K562 (cell line): Measurements from ENCODE around the gene DPH2. TPM values are rescaled to one million over a fixed set of nuclear protein-coding genes. Genes with fewer than 3 reads are reported as not detected.

Source experiments
- ATAC-seq: fragments of 200-7000 bp; cut with Tn5 transposase; 3 replicates; pipeline ENCODE4 v1.9.1; 2020; ENCODE audit warnings: moderate library complexity
- BruUV-seq: library from RNA; stranded (reverse); fragments of 400-500 nt; replicated peaks from 2 replicates; lab custom pipeline; 2021; lab: Mats Ljungman, UMichigan
- CTCF ChIA-PET: fragments of 300-600 bp; formaldehyde crosslinking; extraction: SDS; loops from one replicate; lab custom pipeline; 2021; ENCODE audit warnings: low intra/inter-chr PET ratio; lab: Yijun Ruan, JAX
- POLR2A ChIA-PET: fragments of 300-600, 350-650 bp; sonication (Branson Sonifier 250); formaldehyde crosslinking; extraction: SDS; loops from one replicate; lab custom pipeline; 2021; ENCODE audit warnings: antibody characterized with exemption, inconsistent platforms; lab: Yijun Ruan, JAX
- DNase-seq, 4 experiments: peaks; one replicate each; pipeline versions ENCODE4 v3.0.0 to v3.0.0-alpha.2; 2011 to 2018; ENCODE audit warnings: low spot score in 3 of 4, mixed read lengths in 3 of 4; ENCODE audit errors: extremely low read depth in 1 of 4
- FAIRE-seq: peaks from 2 replicates; lab custom pipeline; 2011; peaks lifted over from hg19 to GRCh38; lab: Jason Lieb, UNC
- H2AFZ ChIP-seq: 2 replicates; pipeline ENCODE4 v1.6.0; 2011; ENCODE audit warnings: low read depth, low read length, control low read depth, inconsistent platforms
- H3K27ac ChIP-seq: fragments of 200-600 bp; 3 replicates; pipeline ENCODE4 v1.8.0; 2011; ENCODE audit warnings: low read depth, mild to moderate bottlenecking, control low read depth, inconsistent platforms, low read length, moderate library complexity, mixed read lengths; ENCODE audit errors: extremely low read depth
- H3K27me3 ChIP-seq, 2 experiments: fragments of 300-600 bp in 1 of 2; 2 replicates in 1 of 2; 3 replicates in 1 of 2; pipeline versions ENCODE4 v1.6.0 to v1.8.0; 2011; ENCODE audit warnings: inconsistent platforms in 2 of 2, low read length in 2 of 2, mild to moderate bottlenecking in 1 of 2, mixed read lengths in 1 of 2, moderate library complexity in 1 of 2; ENCODE audit not compliant: control insufficient read depth in 2 of 2, insufficient read depth in 2 of 2
- H3K36me3 ChIP-seq: fragments of 300-600 bp; 3 replicates; pipeline ENCODE4 v1.8.0; 2011; ENCODE audit warnings: mild to moderate bottlenecking, low read length, inconsistent platforms; ENCODE audit not compliant: control insufficient read depth, insufficient read depth
- H3K4me1 ChIP-seq, 2 experiments: fragments of 200-600 bp in 1 of 2; replicated peaks in 1 of 2; 2 replicates in 1 of 2; 3 replicates in 1 of 2; pipeline versions ENCODE4 v1.5.1 to v1.8.0; 2011; ENCODE audit warnings: inconsistent platforms in 2 of 2, low read length in 2 of 2, mild to moderate bottlenecking in 1 of 2, mixed read lengths in 1 of 2, moderate library complexity in 1 of 2; ENCODE audit not compliant: control insufficient read depth in 2 of 2, insufficient read depth in 2 of 2
- H3K4me2 ChIP-seq: 2 replicates; pipeline ENCODE4 v1.6.1; 2011; ENCODE audit warnings: low read length, control low read depth, inconsistent platforms, mixed read lengths; ENCODE audit not compliant: insufficient read depth
- H3K4me3 ChIP-seq: fragments of 200-600 bp; sonication (generic), shearing (Covaris generic); 2 replicates; pipeline ENCODE4 v1.5.1; 2016; ENCODE audit warnings: control low read depth, inconsistent platforms
- H3K79me2 ChIP-seq: fragments of 200-600 bp; 3 replicates; pipeline ENCODE4 v1.8.0; 2011; ENCODE audit warnings: low read length, inconsistent platforms; ENCODE audit not compliant: control insufficient read depth, insufficient read depth
- H3K9ac ChIP-seq, 2 experiments: 2 replicates each; pipeline versions ENCODE4 v1.6.0 to v1.6.1; 2011; ENCODE audit warnings: low read depth in 2 of 2, low read length in 2 of 2, control low read depth in 1 of 2, inconsistent platforms in 1 of 2, mild to moderate bottlenecking in 1 of 2, mixed read lengths in 1 of 2; ENCODE audit not compliant: insufficient read depth in 1 of 2
- H3K9me1 ChIP-seq: one replicate; pipeline ENCODE4 v1.6.0; 2011; ENCODE audit warnings: inconsistent platforms, mild to moderate bottlenecking, low read length, moderate library complexity; ENCODE audit not compliant: control insufficient read depth, insufficient read depth
- H3K9me3 ChIP-seq: replicated peaks from 2 replicates; pipeline ENCODE4 v1.5.1; 2011; ENCODE audit warnings: low read depth, low read length, inconsistent platforms; ENCODE audit not compliant: control insufficient read depth, insufficient read depth
- H4K20me1 ChIP-seq: replicated peaks from 2 replicates; pipeline ENCODE4 v1.6.1; 2011; ENCODE audit warnings: low read length, inconsistent platforms, mixed read lengths; ENCODE audit not compliant: control insufficient read depth, insufficient read depth
- ATF1 ChIP-seq, 2 experiments: fragments of 450-650 bp in 1 of 2; IDR thresholded peaks; 2 replicates each; pipeline ENCODE4 v1.6.1; 2016; ENCODE audit warnings: missing compliant biosample characterization in 1 of 2, missing genetic modification characterization in 1 of 2
- E2F3 ChIP-seq: fragments of 250-450 bp; sonication (Bioruptor Pico); IDR thresholded peaks from 2 replicates; pipeline ENCODE4 v1.4.0; 2020; ENCODE audit warnings: mild to moderate bottlenecking
- HEY1 ChIP-seq: fragments of 250-450 bp; sonication (Bioruptor Pico); IDR thresholded peaks from 2 replicates; pipeline ENCODE4 v1.5.0; 2020; ENCODE audit warnings: mild to moderate bottlenecking, moderate library complexity, borderline replicate concordance
- KAT2B ChIP-seq: IDR thresholded peaks from one replicate; pipeline ENCODE4 v1.6.1; 2012; ENCODE audit warnings: low read depth, mild to moderate bottlenecking, control low read depth, inconsistent platforms, low read length, moderate library complexity
- MYNN ChIP-seq, 2 experiments: sonication (generic); formaldehyde crosslinking in 1 of 2; IDR thresholded peaks; 2 replicates each; pipeline versions ENCODE4 v1.5.0 to v1.6.1; 2016 to 2020; ENCODE audit warnings: antibody characterized with exemption in 1 of 2, missing genetic modification reagents in 1 of 2
- SOX6 ChIP-seq: fragments of 450-650 bp; IDR thresholded peaks from 2 replicates; pipeline ENCODE4 v1.6.1; 2014; ENCODE audit warnings: mild to moderate bottlenecking
- WGBS: fragments of 100-300 bp; shearing (Covaris generic); methylation state at CpG from one replicate; pipeline ENCODE4 v1.1.6; 2016; ENCODE audit warnings: low coverage, mixed read lengths; ENCODE audit not compliant: insufficient coverage; ENCODE audit errors: missing lambda C conversion rate; 5-methylcytosine and 5-hydroxymethylcytosine counted together
- in situ Hi-C: fragments of 300-500 bp; cut with MboI; formaldehyde crosslinking; loops from 4 replicates; pipeline ENCODE4 v1.15.0; 2018; ENCODE audit warnings: inconsistent platforms, mixed read lengths
- intact Hi-C: fragments of 100-400 bp; cut with micrococcal nuclease; formaldehyde crosslinking; loops from 2 replicates; pipeline ENCODE4 v1.14.2; 2022
- polyA plus RNA-seq, 8 experiments: library from polyadenylated mRNA; depleted of rRNA in 4 of 8; stranded (reverse) in 5 of 8; unstranded in 3 of 8; fragments of >200 nt; fragmentation: Nextera tagmentation in 2 of 8; fragmentation: Illumina TruSeq in 1 of 8; extraction: Ambion mirVana in 2 of 8; extraction: Trizol in 1 of 8; gene quantifications; 2 replicates each; pipeline versions ENCODE4 v1.2.1 to v1.2.3, GENCODE V29; 2011 to 2014; ENCODE audit warnings: inconsistent platforms in 1 of 8, missing spikeins in 1 of 8
- total RNA-seq, 7 experiments: library from RNA; depleted of rRNA in 6 of 7; stranded (reverse); fragments of >200 nt in 6 of 7; fragmentation: Illumina TruSeq in 2 of 7; extraction: Trizol in 2 of 7; gene quantifications; 2 replicates each; pipeline versions ENCODE4 v1.2.1 to v1.2.3, GENCODE V29; 2011 to 2021; ENCODE audit warnings: low replicate concordance in 1 of 7
- TF ChIP-seq, protein P1 (sequence below), 2 experiments: fragments of 450-650 bp in 1 of 2; IDR thresholded peaks; 2 replicates each; pipeline ENCODE4 v1.6.1; 2011 to 2017; ENCODE audit warnings: low read depth in 2 of 2, antibody characterized with exemption in 1 of 2, borderline replicate concordance in 1 of 2, low read length in 1 of 2, mild to moderate bottlenecking in 1 of 2, mixed read lengths in 1 of 2; ENCODE audit not compliant: control insufficient read depth in 1 of 2
- TF ChIP-seq, protein P2 (sequence below): fragments of 250-450 bp; sonication (Bioruptor Pico); IDR thresholded peaks from 2 replicates; pipeline ENCODE4 v1.8.0; 2022; ENCODE audit warnings: inconsistent platforms, mild to moderate bottlenecking, moderate library complexity, borderline replicate concordance

Gene DPH2
- total and polyA plus RNA-seq, 9 of the 15 experiments (the other 6 are each of a cell fraction or from before 2014, with no cell fraction given): 17.9 to 94.1 (median 68.1) TPM

DNA sequence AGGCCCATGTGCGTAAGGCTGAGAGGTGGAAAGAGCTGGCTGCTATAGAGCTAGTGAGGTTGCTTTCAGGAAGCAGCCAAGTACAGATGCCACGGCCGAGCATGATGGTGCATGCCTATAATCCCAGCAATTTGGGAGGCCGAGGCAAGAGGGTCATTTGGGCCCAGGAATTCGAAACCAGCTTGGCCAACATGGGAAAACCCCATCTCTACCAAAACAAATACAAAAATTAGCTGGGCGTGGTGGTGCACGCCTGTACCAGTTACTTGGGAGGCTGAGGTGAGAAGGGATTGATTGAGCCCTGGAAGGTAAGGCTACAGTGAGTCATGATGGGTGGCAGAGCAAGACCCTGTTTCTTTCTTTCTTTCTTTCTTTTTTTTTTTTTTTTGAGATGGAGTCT is 24.3 kb downstream of the DPH2 start:
- no TSS peak for BruUV-seq

More for the DNA sequence above, 24.3 kb downstream of the DPH2 start:
- Histone ChIP-seq H3K36me3 (no peaks in the 10 kb centered on the region), H3K9me1 (peaks cover 5% of the 10 kb centered on the region), H3K4me2 (no peak overlapping the region), H3K79me2 (no peaks in the 10 kb centered on the region), H3K4me1 (peaks cover 15 to 66% of the 10 kb centered on the region in 2 experiments; a peak in 4 of 5 replicates), H2AFZ (no peak overlapping the region), H3K27me3 (no peaks in the 10 kb centered on the region), H3K9me3 (no peaks in the 10 kb centered on the region), H3K4me3 (no peak overlapping the region), H3K9ac (no peak overlapping the region), H3K27ac (no peak overlapping the region), H4K20me1 (no peaks in the 10 kb centered on the region)
- WGBS: 64% methylated on average over 7 of the region's 7 CpGs
- no peak for ATAC-seq
- intact Hi-C loops: loop anchor here (1.0 to 10.0 kb wide), 4 partner anchors 42 to 301 kb away; no protein-coding TSS in a partner anchor
- FAIRE-seq: no peak
- in situ Hi-C loops: no loop called here
- POLR2A ChIA-PET: interaction anchor here (0.6 to 1.8 kb wide), 4 partner anchors 11 to 786 kb away, joined by 3 to 7 read pairs (median 3); no protein-coding TSS in a partner anchor
- CTCF ChIA-PET: interaction anchor here (2.1 kb wide), 2 partner anchors 42 to 54 kb away, joined by 9 to 21 read pairs; no protein-coding TSS in a partner anchor
- no peak for TF ChIP-seq MYNN (IDR thresholded peaks at IDR 0.05)
- no peak for TF ChIP-seq MYNN (CRISPR knock-in tag; IDR thresholded peaks at IDR 0.05)
- TF ChIP-seq, protein P1, sequence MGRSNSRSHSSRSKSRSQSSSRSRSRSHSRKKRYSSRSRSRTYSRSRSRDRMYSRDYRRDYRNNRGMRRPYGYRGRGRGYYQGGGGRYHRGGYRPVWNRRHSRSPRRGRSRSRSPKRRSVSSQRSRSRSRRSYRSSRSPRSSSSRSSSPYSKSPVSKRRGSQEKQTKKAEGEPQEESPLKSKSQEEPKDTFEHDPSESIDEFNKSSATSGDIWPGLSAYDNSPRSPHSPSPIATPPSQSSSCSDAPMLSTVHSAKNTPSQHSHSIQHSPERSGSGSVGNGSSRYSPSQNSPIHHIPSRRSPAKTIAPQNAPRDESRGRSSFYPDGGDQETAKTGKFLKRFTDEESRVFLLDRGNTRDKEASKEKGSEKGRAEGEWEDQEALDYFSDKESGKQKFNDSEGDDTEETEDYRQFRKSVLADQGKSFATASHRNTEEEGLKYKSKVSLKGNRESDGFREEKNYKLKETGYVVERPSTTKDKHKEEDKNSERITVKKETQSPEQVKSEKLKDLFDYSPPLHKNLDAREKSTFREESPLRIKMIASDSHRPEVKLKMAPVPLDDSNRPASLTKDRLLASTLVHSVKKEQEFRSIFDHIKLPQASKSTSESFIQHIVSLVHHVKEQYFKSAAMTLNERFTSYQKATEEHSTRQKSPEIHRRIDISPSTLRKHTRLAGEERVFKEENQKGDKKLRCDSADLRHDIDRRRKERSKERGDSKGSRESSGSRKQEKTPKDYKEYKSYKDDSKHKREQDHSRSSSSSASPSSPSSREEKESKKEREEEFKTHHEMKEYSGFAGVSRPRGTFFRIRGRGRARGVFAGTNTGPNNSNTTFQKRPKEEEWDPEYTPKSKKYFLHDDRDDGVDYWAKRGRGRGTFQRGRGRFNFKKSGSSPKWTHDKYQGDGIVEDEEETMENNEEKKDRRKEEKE (IDR thresholded peaks at IDR 0.05; ENCODE audit: borderline replicate concordance in 1 of 2, control insufficient read depth in 1 of 2, low read depth in 2 of 2, low read length in 1 of 2): no peak
- no peak for TF ChIP-seq E2F3 (CRISPR knock-in tag)
- no peak for TF ChIP-seq KAT2B
- TF ChIP-seq SOX6: no peak
- TF ChIP-seq HEY1 (CRISPR knock-in tag): no peak
- TF ChIP-seq, protein P2, sequence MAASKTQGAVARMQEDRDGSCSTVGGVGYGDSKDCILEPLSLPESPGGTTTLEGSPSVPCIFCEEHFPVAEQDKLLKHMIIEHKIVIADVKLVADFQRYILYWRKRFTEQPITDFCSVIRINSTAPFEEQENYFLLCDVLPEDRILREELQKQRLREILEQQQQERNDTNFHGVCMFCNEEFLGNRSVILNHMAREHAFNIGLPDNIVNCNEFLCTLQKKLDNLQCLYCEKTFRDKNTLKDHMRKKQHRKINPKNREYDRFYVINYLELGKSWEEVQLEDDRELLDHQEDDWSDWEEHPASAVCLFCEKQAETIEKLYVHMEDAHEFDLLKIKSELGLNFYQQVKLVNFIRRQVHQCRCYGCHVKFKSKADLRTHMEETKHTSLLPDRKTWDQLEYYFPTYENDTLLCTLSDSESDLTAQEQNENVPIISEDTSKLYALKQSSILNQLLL (CRISPR knock-in tag): no peak
- TF ChIP-seq ATF1 (CRISPR knock-in tag; IDR thresholded peaks at IDR 0.05): no peak
- TF ChIP-seq ATF1 (tag; IDR thresholded peaks at IDR 0.05): no peak
- no peak for DNase-seq
